HEK293 (cell line): ENCODE data around the gene TBC1D22A.

Experiments used
- CTCF ChIA-PET: fragments of 350-600 bp; formaldehyde crosslinking; extraction: SDS; loops from one replicate; lab custom pipeline; 2021; ENCODE audit warnings: antibody characterized with exemption; lab: Yijun Ruan, JAX
- POLR2A ChIA-PET: fragments of 300-600 bp; formaldehyde crosslinking; extraction: SDS; loops from one replicate; lab custom pipeline; 2020; ENCODE audit warnings: antibody characterized with exemption, inconsistent platforms; lab: Yijun Ruan, JAX
- H3K27ac ChIP-seq: fragments of 200-500 bp; sonication (Bioruptor generic); 2 replicates; pipeline ENCODE4 v1.5.1; 2014; ENCODE audit warnings: low read depth, low read length, control low read depth, inconsistent platforms; ENCODE audit errors: extremely low read depth
- H3K36me3 ChIP-seq, 2 experiments: fragments of 200-500 bp in 1 of 2; sonication (Bioruptor generic) in 1 of 2; 1 replicate in 1 of 2; 2 replicates in 1 of 2; pipeline ENCODE4 v1.5.1; 2014 to 2017; ENCODE audit warnings: inconsistent platforms in 2 of 2, low read length in 2 of 2; ENCODE audit not compliant: control insufficient read depth in 2 of 2, insufficient read depth in 1 of 2
- H3K4me1 ChIP-seq: fragments of 200-500 bp; sonication (Bioruptor generic); 2 replicates; pipeline ENCODE4 v1.5.1; 2014; ENCODE audit warnings: mild to moderate bottlenecking, low read length, inconsistent platforms; ENCODE audit not compliant: control insufficient read depth, insufficient read depth
- H3K4me3 ChIP-seq: 2 replicates; pipeline ENCODE4 v1.5.1; 2011; ENCODE audit warnings: low read depth, mild to moderate bottlenecking, control low read depth, low read length, moderate library complexity
- H3K9me3 ChIP-seq: fragments of 200-500 bp; sonication (Bioruptor generic); 2 replicates; pipeline ENCODE4 v1.5.1; 2014; ENCODE audit warnings: low read depth, low read length, inconsistent platforms; ENCODE audit not compliant: control insufficient read depth, insufficient read depth
- IKZF3 ChIP-seq: fragments of 450-650 bp; IDR thresholded peaks from 2 replicates; pipeline ENCODE4 v1.5.0; 2018; ENCODE audit warnings: missing biosample characterization, mild to moderate bottlenecking, missing genetic modification characterization, moderate library complexity
- SP3 ChIP-seq: fragments of 450-650 bp; formaldehyde crosslinking; IDR thresholded peaks from 2 replicates; pipeline ENCODE4 v1.5.1; 2016; ENCODE audit warnings: missing biosample characterization, missing genetic modification characterization
- YY1 ChIP-seq: fragments of 450-650 bp; formaldehyde crosslinking; IDR thresholded peaks from 2 replicates; pipeline ENCODE4 v1.5.1; 2018; ENCODE audit warnings: missing biosample characterization, missing genetic modification characterization
- ZBTB17 ChIP-seq: fragments of 450-650 bp; formaldehyde crosslinking; IDR thresholded peaks from 2 replicates; pipeline ENCODE4 v1.5.1; 2016; ENCODE audit warnings: missing biosample characterization, missing genetic modification characterization
- ZFP37 ChIP-seq: fragments of 450-650 bp; formaldehyde crosslinking; IDR thresholded peaks from 2 replicates; pipeline ENCODE4 v1.5.1; 2016; ENCODE audit warnings: missing biosample characterization, missing genetic modification characterization
- ZFP69B ChIP-seq: fragments of 450-650 bp; formaldehyde crosslinking; IDR thresholded peaks from 2 replicates; pipeline ENCODE4 v1.5.1; 2016; ENCODE audit warnings: missing biosample characterization, missing genetic modification characterization
- ZIC2 ChIP-seq: fragments of 450-650 bp; formaldehyde crosslinking; IDR thresholded peaks from 2 replicates; pipeline ENCODE4 v1.5.1; 2016; ENCODE audit warnings: missing biosample characterization, missing genetic modification characterization
- ZNF132 ChIP-seq: fragments of 450-650 bp; formaldehyde crosslinking; IDR thresholded peaks from 2 replicates; pipeline ENCODE4 v1.5.1; 2017; ENCODE audit warnings: missing biosample characterization, missing genetic modification characterization, borderline replicate concordance
- ZNF140 ChIP-seq: fragments of 450-650 bp; formaldehyde crosslinking; IDR thresholded peaks from 2 replicates; pipeline ENCODE4 v1.5.1; 2016; ENCODE audit warnings: missing biosample characterization, missing genetic modification characterization
- ZNF211 ChIP-seq: fragments of 450-650 bp; formaldehyde crosslinking; IDR thresholded peaks from 2 replicates; pipeline ENCODE4 v1.5.1; 2016; ENCODE audit warnings: low read depth, missing biosample characterization, missing genetic modification characterization
- ZNF37A ChIP-seq: fragments of 450-650 bp; IDR thresholded peaks from 2 replicates; pipeline ENCODE4 v1.5.1; 2018; ENCODE audit warnings: missing biosample characterization, missing genetic modification characterization
- ZNF416 ChIP-seq: fragments of 450-650 bp; formaldehyde crosslinking; IDR thresholded peaks from 2 replicates; pipeline ENCODE4 v1.5.1; 2016; ENCODE audit warnings: missing biosample characterization, missing genetic modification characterization
- ZNF654 ChIP-seq: fragments of 450-650 bp; formaldehyde crosslinking; IDR thresholded peaks from 2 replicates; pipeline ENCODE4 v1.5.1; 2016; ENCODE audit warnings: low read depth, missing biosample characterization, missing genetic modification characterization
- ZNF701 ChIP-seq: fragments of 450-650 bp; formaldehyde crosslinking; IDR thresholded peaks from 2 replicates; pipeline ENCODE4 v1.5.1; 2016; ENCODE audit warnings: missing biosample characterization, missing genetic modification characterization
- ZNF707 ChIP-seq: fragments of 450-650 bp; formaldehyde crosslinking; IDR thresholded peaks from 2 replicates; pipeline ENCODE4 v1.5.1; 2016; ENCODE audit warnings: missing biosample characterization, missing genetic modification characterization
- ZNF76 ChIP-seq: fragments of 450-650 bp; formaldehyde crosslinking; IDR thresholded peaks from 2 replicates; pipeline ENCODE4; 2016; ENCODE audit warnings: low read depth, missing biosample characterization, missing genetic modification characterization, borderline replicate concordance
- ZNF792 ChIP-seq: fragments of 450-650 bp; formaldehyde crosslinking; IDR thresholded peaks from 2 replicates; pipeline ENCODE4 v1.5.1; 2016; ENCODE audit warnings: missing biosample characterization, missing genetic modification characterization
- ZNF830 ChIP-seq: fragments of 450-650 bp; IDR thresholded peaks from 2 replicates; pipeline ENCODE4 v1.5.0; 2018; ENCODE audit warnings: missing biosample characterization, missing genetic modification characterization, low read depth, mild to moderate bottlenecking, moderate library complexity
- TF ChIP-seq, protein P1 (sequence below): fragments of 450-650 bp; formaldehyde crosslinking; IDR thresholded peaks from 2 replicates; pipeline ENCODE4 v1.5.1; 2016; ENCODE audit warnings: missing biosample characterization, missing genetic modification characterization
- TF ChIP-seq, protein P2 (sequence below): fragments of 450-650 bp; formaldehyde crosslinking; conservative IDR thresholded peaks from 2 replicates; pipeline ENCODE4 v1.5.1; 2016; ENCODE audit warnings: low read depth, missing biosample characterization, missing genetic modification characterization
- TF ChIP-seq, protein P3 (sequence below): fragments of 450-650 bp; formaldehyde crosslinking; IDR thresholded peaks from 2 replicates; pipeline ENCODE4 v1.5.1; 2017; ENCODE audit warnings: missing biosample characterization, missing genetic modification characterization

TBC1D22A gene

DNA sequence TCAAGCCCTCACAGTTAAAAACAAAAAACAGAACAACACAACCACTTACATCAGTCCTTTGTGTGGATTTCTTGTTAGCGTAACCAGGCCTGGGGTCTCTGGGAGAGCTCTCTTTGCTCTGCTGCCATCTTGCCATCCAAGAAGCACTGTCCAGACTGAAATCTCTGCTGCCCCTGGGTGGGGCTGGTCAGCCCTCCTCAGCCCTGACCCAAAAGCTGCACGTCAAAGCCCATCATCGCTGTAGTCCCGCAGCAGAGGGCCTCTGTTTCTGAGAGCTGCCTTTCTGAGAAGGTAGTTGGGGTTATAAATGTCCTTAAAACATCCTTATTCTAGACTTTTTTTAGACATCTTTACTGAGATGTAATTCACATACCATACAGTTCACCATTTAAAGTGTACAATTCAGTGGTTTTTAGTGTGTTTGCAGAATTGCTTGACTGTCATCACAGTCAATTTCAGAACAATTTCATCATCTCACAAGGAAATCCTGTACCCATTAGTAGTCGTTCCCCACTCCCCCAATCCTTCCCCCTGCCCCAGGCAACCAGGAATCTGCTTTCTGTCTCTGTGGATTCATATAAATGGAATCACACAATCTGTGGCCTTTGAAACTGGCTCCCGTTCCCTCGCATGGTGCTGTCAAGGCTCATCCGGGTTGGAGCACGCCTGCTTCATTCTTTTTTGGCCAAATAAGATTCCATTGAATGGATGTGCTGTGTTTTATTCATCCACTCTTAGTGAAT, 94.9 kb downstream of the TBC1D22A start:
- TF ChIP-seq ZNF416 (tag by site-specific recombination) (no peak), ZNF654 (tag by site-specific recombination) (no peak), ZNF211 (tag by site-specific recombination) (no peak), SP3 (tag by site-specific recombination) (no peak)
- no peak overlapping the region for H3K27ac ChIP-seq
- no peak overlapping the region for H3K4me3 ChIP-seq
- no peaks in the 10 kb centered on the region for H3K9me3 ChIP-seq
- POLR2A ChIA-PET: no interaction called here
- CTCF ChIA-PET: interaction anchor here (0.6 to 1.1 kb wide), 2 partner anchors 30 to 919 kb away, joined by 3 read pairs; no protein-coding TSS in a partner anchor
- no peaks in the 10 kb centered on the region for H3K4me1 ChIP-seq
- no peaks in the 10 kb centered on the region for H3K36me3 ChIP-seq

DNA sequence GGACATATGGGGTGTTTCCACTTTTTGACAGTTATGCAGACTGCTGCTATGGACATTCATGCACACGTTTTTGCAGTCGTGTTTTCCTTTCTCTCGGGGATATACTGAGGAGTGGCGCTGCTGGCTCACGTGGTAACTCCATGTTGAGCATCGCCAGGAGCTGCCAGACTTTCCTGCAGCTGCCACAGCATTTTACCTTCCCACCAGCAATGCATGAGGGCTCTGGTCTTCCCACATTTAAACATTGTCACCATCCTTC, 95.4 kb downstream of the TBC1D22A start:
- CTCF ChIA-PET: no interaction called here
- Histone ChIP-seq H3K9me3 (no peaks in the 10 kb centered on the region), H3K27ac (no peak overlapping the region), H3K36me3 (no peaks in the 10 kb centered on the region), H3K4me3 (no peak overlapping the region), H3K4me1 (no peaks in the 10 kb centered on the region)
- TF ChIP-seq, protein P1, sequence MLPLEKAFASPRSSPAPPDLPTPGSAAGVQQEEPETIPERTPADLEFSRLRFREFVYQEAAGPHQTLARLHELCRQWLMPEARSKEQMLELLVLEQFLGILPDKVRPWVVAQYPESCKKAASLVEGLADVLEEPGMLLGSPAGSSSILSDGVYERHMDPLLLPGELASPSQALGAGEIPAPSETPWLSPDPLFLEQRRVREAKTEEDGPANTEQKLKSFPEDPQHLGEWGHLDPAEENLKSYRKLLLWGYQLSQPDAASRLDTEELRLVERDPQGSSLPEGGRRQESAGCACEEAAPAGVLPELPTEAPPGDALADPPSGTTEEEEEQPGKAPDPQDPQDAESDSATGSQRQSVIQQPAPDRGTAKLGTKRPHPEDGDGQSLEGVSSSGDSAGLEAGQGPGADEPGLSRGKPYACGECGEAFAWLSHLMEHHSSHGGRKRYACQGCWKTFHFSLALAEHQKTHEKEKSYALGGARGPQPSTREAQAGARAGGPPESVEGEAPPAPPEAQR (tag by site-specific recombination): no peak
- TF ChIP-seq ZNF140 (tag by site-specific recombination) (no peak), ZNF37A (tag by site-specific recombination) (no peak), ZFP69B (tag by site-specific recombination) (no peak), ZBTB17 (tag by site-specific recombination) (no peak), YY1 (tag by site-specific recombination) (no peak), ZNF132 (tag by site-specific recombination) (no peak), IKZF3 (tag by site-specific recombination) (no peak), ZNF76 (tag by site-specific recombination) (no peak), ZNF830 (tag by site-specific recombination) (no peak), ZNF707 (tag by site-specific recombination) (no peak), ZNF792 (no peak), ZIC2 (tag by site-specific recombination) (no peak), ZNF701 (no peak), ZFP37 (no peak)
- TF ChIP-seq, protein P2, sequence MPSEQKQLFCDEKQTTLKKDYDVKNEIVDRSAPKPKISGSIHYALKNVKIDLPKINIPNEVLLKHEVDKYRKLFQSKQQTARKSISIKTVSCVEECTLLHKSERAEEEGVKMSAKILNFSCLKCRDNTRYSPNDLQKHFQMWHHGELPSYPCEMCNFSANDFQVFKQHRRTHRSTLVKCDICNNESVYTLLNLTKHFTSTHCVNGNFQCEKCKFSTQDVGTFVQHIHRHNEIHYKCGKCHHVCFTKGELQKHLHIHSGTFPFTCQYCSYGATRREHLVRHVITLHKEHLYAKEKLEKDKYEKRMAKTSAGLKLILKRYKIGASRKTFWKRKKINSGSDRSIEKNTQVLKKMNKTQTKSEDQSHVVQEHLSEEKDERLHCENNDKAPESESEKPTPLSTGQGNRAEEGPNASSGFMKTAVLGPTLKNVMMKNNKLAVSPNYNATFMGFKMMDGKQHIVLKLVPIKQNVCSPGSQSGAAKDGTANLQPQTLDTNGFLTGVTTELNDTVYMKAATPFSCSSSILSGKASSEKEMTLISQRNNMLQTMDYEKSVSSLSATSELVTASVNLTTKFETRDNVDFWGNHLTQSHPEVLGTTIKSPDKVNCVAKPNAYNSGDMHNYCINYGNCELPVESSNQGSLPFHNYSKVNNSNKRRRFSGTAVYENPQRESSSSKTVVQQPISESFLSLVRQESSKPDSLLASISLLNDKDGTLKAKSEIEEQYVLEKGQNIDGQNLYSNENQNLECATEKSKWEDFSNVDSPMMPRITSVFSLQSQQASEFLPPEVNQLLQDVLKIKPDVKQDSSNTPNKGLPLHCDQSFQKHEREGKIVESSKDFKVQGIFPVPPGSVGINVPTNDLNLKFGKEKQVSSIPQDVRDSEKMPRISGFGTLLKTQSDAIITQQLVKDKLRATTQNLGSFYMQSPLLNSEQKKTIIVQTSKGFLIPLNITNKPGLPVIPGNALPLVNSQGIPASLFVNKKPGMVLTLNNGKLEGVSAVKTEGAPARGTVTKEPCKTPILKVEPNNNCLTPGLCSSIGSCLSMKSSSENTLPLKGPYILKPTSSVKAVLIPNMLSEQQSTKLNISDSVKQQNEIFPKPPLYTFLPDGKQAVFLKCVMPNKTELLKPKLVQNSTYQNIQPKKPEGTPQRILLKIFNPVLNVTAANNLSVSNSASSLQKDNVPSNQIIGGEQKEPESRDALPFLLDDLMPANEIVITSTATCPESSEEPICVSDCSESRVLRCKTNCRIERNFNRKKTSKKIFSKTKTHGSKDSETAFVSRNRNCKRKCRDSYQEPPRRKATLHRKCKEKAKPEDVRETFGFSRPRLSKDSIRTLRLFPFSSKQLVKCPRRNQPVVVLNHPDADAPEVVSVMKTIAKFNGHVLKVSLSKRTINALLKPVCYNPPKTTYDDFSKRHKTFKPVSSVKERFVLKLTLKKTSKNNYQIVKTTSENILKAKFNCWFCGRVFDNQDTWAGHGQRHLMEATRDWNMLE (tag by site-specific recombination): no peak
- TF ChIP-seq, protein P3, sequence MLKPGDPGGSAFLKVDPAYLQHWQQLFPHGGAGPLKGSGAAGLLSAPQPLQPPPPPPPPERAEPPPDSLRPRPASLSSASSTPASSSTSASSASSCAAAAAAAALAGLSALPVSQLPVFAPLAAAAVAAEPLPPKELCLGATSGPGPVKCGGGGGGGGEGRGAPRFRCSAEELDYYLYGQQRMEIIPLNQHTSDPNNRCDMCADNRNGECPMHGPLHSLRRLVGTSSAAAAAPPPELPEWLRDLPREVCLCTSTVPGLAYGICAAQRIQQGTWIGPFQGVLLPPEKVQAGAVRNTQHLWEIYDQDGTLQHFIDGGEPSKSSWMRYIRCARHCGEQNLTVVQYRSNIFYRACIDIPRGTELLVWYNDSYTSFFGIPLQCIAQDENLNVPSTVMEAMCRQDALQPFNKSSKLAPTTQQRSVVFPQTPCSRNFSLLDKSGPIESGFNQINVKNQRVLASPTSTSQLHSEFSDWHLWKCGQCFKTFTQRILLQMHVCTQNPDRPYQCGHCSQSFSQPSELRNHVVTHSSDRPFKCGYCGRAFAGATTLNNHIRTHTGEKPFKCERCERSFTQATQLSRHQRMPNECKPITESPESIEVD (tag by site-specific recombination): no peak
- POLR2A ChIA-PET: no interaction called here
